NB4 (cell line): ENCODE measurements around the gene FLVCR1.
"Not testable (repeated sequence)": the region's sequence is repeated elsewhere in the genome, so short reads cannot be mapped to it uniquely, and the experiment has no call there.

ENCODE experiments used
- MAX ChIP-seq: IDR thresholded peaks from 2 replicates; pipeline ENCODE4 v1.6.1; 2011; ENCODE audit warnings: low read depth, low read length
- MYC ChIP-seq: IDR thresholded peaks from 2 replicates; pipeline ENCODE4 v1.6.1; 2011; ENCODE audit warnings: low read depth, low read length
- POLR2A ChIP-seq: IDR thresholded peaks from 2 replicates; pipeline ENCODE4 v1.6.1; 2011; ENCODE audit warnings: mild to moderate bottlenecking; ENCODE audit not compliant: insufficient read length; ENCODE audit errors: extremely low read depth
- TF ChIP-seq, protein P1 (sequence below): IDR thresholded peaks from one replicate; pipeline ENCODE4 v1.5.1; 2012; ENCODE audit warnings: low read depth, low read length

- TF ChIP-seq, protein P1, sequence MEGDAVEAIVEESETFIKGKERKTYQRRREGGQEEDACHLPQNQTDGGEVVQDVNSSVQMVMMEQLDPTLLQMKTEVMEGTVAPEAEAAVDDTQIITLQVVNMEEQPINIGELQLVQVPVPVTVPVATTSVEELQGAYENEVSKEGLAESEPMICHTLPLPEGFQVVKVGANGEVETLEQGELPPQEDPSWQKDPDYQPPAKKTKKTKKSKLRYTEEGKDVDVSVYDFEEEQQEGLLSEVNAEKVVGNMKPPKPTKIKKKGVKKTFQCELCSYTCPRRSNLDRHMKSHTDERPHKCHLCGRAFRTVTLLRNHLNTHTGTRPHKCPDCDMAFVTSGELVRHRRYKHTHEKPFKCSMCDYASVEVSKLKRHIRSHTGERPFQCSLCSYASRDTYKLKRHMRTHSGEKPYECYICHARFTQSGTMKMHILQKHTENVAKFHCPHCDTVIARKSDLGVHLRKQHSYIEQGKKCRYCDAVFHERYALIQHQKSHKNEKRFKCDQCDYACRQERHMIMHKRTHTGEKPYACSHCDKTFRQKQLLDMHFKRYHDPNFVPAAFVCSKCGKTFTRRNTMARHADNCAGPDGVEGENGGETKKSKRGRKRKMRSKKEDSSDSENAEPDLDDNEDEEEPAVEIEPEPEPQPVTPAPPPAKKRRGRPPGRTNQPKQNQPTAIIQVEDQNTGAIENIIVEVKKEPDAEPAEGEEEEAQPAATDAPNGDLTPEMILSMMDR = not testable (repeated sequence)
- TF ChIP-seq POLR2A, MAX, MYC: not testable (repeated sequence)
These were observed 24.6 kb upstream of the FLVCR1 start for GRCh38 chr1:212833211-212834207.
